HCT116 (cell line): ENCODE data around the gene SLC25A12.

Experiments
- ATF3 ChIP-seq: IDR thresholded peaks from 2 replicates; pipeline ENCODE4 v1.6.1; 2012
- CTCF ChIP-seq, 3 experiments: fragments of 200-600 bp in 1 of 3; sonication (generic) in 1 of 3; IDR thresholded peaks in 2 of 3; conservative IDR thresholded peaks in 1 of 3; 2 replicates each; pipeline ENCODE4 v1.5.1; 2012 to 2017; ENCODE audit warnings: low read depth in 2 of 3, low read length in 2 of 3, antibody characterized with exemption in 1 of 3, borderline replicate concordance in 1 of 3, control low read depth in 1 of 3, mild to moderate bottlenecking in 1 of 3, mixed read lengths in 1 of 3, mixed run types in 1 of 3, moderate library complexity in 1 of 3; ENCODE audit not compliant: insufficient read depth in 1 of 3

- no peak for TF ChIP-seq CTCF (IDR thresholded peaks at IDR 0.05 in 2 of 3, conservative IDR thresholded peaks at IDR 0.05 in 1 of 3; ENCODE audit: borderline replicate concordance in 1 of 3, insufficient read depth in 1 of 3, low read depth in 2 of 3, low read length in 2 of 3)
- TF ChIP-seq ATF3, result no peak
Measured at GRCh38 chr2:171836146-171836910, 57.7 kb downstream of the SLC25A12 start.
